Mesodermal cell (in vitro differentiated cells): ENCODE measurements around the gene IL26. TPM values are rescaled to one million over a fixed set of nuclear protein-coding genes. Genes with fewer than 3 reads are reported as not detected.

ENCODE experiments used
- H3K27ac ChIP-seq: 2 replicates; pipeline ENCODE4 v1.7.0; 2013; ENCODE audit warnings: mild to moderate bottlenecking, low read depth, low read length, moderate library complexity; ENCODE audit not compliant: severe bottlenecking
- H3K36me3 ChIP-seq: 2 replicates; pipeline ENCODE4 v1.7.1; 2013; ENCODE audit warnings: mild to moderate bottlenecking, low read length, moderate library complexity; ENCODE audit not compliant: control insufficient read depth, insufficient read depth
- H3K4me1 ChIP-seq: one replicate; pipeline ENCODE4 v1.7.1; 2013; ENCODE audit warnings: mild to moderate bottlenecking, low read length; ENCODE audit not compliant: insufficient read depth, control insufficient read depth, poor library complexity, severe bottlenecking
- H3K4me3 ChIP-seq: 2 replicates; pipeline ENCODE4 v1.7.0; 2013; ENCODE audit warnings: low read length, control low read depth, mild to moderate bottlenecking; ENCODE audit not compliant: insufficient read depth, poor library complexity, severe bottlenecking; ENCODE audit errors: extremely low read depth
- H3K9me3 ChIP-seq: 2 replicates; pipeline ENCODE4 v1.7.1; 2013; ENCODE audit warnings: mild to moderate bottlenecking, low read length, moderate library complexity; ENCODE audit not compliant: control insufficient read depth
- WGBS, 2 experiments: methylation state at CpG; one replicate each; pipeline ENCODE4 v1.1.5; 2013; ENCODE audit warnings: missing lambda C conversion rate in 2 of 2; ENCODE audit not compliant: insufficient coverage in 2 of 2; 5-methylcytosine and 5-hydroxymethylcytosine counted together
- polyA plus RNA-seq, 2 experiments: library from polyadenylated mRNA; stranded (reverse); fragments of 50-300 nt; gene quantifications; one replicate each; pipeline ENCODE4 v1.2.3, GENCODE V29; 2013

Gene IL26
- not detected for polyA plus RNA-seq (2013, experiment 1 of 2)
- not detected for polyA plus RNA-seq (2013, experiment 2 of 2)

GRCh38 chr12:68225576-68226476 lies at the start of gene IL26:
IL26 (minus strand) TSS chr12:68225810; CDS start chr12:68225756, 54 bp downstream.
- Histone ChIP-seq H3K36me3 (no peaks in the 10 kb centered on the region), H3K9me3 (no peaks in the 10 kb centered on the region), H3K27ac (no peak within 1 kb of the TSS), H3K4me3 (no peak within 1 kb of the TSS), H3K4me1 (no peaks in the 10 kb centered on the region)
- 89 to 95% methylated on average over 4 of the region's 8 CpGs for WGBS, 2 experiments

GRCh38 chr12:68272732-68273131 lies 47.1 kb upstream of the IL26 start:
- H3K27ac ChIP-seq = no peak overlapping the region
- no peaks in the 10 kb centered on the region for H3K36me3 ChIP-seq
- H3K4me3 ChIP-seq = no peak overlapping the region
- H3K9me3 ChIP-seq = no peaks in the 10 kb centered on the region
- H3K4me1 ChIP-seq = no peaks in the 10 kb centered on the region

- Histone ChIP-seq H3K9me3 (no peaks in the 10 kb centered on the region), H3K4me1 (no peaks in the 10 kb centered on the region), H3K27ac (no peak overlapping the region), H3K4me3 (no peak overlapping the region), H3K36me3 (no peaks in the 10 kb centered on the region)
- WGBS, 2 experiments = 77 to 84% methylated on average over 6 of the region's 8 CpGs
Measured at GRCh38 chr12:68271346-68271745, 45.7 kb upstream of the IL26 start.

GRCh38 chr12:68270358-68270757 lies 44.7 kb upstream of the IL26 start:
- WGBS, 2 experiments = 100% methylated on average over 2 of the region's 3 CpGs
- H3K4me3 ChIP-seq = no peak overlapping the region

GRCh38 chr12:68269779-68270178 lies 44.2 kb upstream of the IL26 start:
- Histone ChIP-seq H3K9me3 (no peaks in the 10 kb centered on the region), H3K4me1 (no peaks in the 10 kb centered on the region), H3K27ac (no peak overlapping the region), H3K36me3 (no peaks in the 10 kb centered on the region), H3K4me3 (no peak overlapping the region)
- 91 to 96% methylated on average over 1 to 2 of the region's 2 CpGs for WGBS, 2 experiments

More at GRCh38 chr12:68270358-68270757, 44.7 kb upstream of the IL26 start:
- no peak overlapping the region for H3K27ac ChIP-seq
- H3K36me3 ChIP-seq = no peaks in the 10 kb centered on the region
- H3K9me3 ChIP-seq = no peaks in the 10 kb centered on the region
- H3K4me1 ChIP-seq = no peaks in the 10 kb centered on the region

- H3K4me3 ChIP-seq = no peak overlapping the region
- no peaks in the 10 kb centered on the region for H3K9me3 ChIP-seq
- H3K36me3 ChIP-seq = no peaks in the 10 kb centered on the region
- H3K4me1 ChIP-seq = no peaks in the 10 kb centered on the region
- no peak overlapping the region for H3K27ac ChIP-seq
Measured at GRCh38 chr12:68268967-68269366, 43.4 kb upstream of the IL26 start.

- 73 to 89% methylated on average over 3 to 4 of the region's 6 CpGs for WGBS, 2 experiments
- no peaks in the 10 kb centered on the region for H3K9me3 ChIP-seq
- H3K4me3 ChIP-seq = no peak overlapping the region
- no peaks in the 10 kb centered on the region for H3K36me3 ChIP-seq
- H3K27ac ChIP-seq = no peak overlapping the region
- no peaks in the 10 kb centered on the region for H3K4me1 ChIP-seq
Measured at GRCh38 chr12:68267892-68268396, 42.3 kb upstream of the IL26 start.

GRCh38 chr12:68264857-68265256 lies 39.2 kb upstream of the IL26 start:
- H3K9me3 ChIP-seq = no peaks in the 10 kb centered on the region
- H3K4me3 ChIP-seq = no peak overlapping the region
- H3K4me1 ChIP-seq = no peaks in the 10 kb centered on the region
- 75% methylated on average over 1 of the region's 2 CpGs; no CpG with 5 or more reads in 1 of the 2 experiments for WGBS, 2 experiments
- H3K36me3 ChIP-seq = no peaks in the 10 kb centered on the region
- H3K27ac ChIP-seq = no peak overlapping the region

GRCh38 chr12:68264158-68264855 lies 38.7 kb upstream of the IL26 start:
- Histone ChIP-seq H3K4me3 (no peak overlapping the region), H3K27ac (no peak overlapping the region), H3K36me3 (no peaks in the 10 kb centered on the region), H3K4me1 (peaks cover 2% of the 10 kb centered on the region), H3K9me3 (no peaks in the 10 kb centered on the region)
- WGBS, 2 experiments = 94 to 100% methylated on average over 2 to 3 of the region's 7 CpGs

GRCh38 chr12:68263366-68263765 lies 37.8 kb upstream of the IL26 start:
- H3K36me3 ChIP-seq = no peaks in the 10 kb centered on the region
- no peak overlapping the region for H3K27ac ChIP-seq
- no peaks in the 10 kb centered on the region for H3K9me3 ChIP-seq
- H3K4me3 ChIP-seq = no peak overlapping the region
- 100% methylated on average over 1 of the region's 1 CpG; no CpG with 5 or more reads in 1 of the 2 experiments for WGBS, 2 experiments
- H3K4me1 ChIP-seq = peaks cover 2% of the 10 kb centered on the region

GRCh38 chr12:68261896-68262295 lies 36.3 kb upstream of the IL26 start:
- Histone ChIP-seq H3K4me1 (peaks cover 2% of the 10 kb centered on the region), H3K9me3 (no peaks in the 10 kb centered on the region), H3K27ac (no peak overlapping the region), H3K36me3 (no peaks in the 10 kb centered on the region), H3K4me3 (no peak overlapping the region)
